IPS DF 19.7 (cell line): ENCODE measurements around the gene TBC1D2B.
"Not testable (repeated sequence)": the region's sequence is repeated elsewhere in the genome, so short reads cannot be mapped to it uniquely, and the experiment has no call there.

Source experiments
- DNase-seq: peaks from one replicate; pipeline ENCODE4 v3.0.0-alpha.2; 2013; ENCODE audit warnings: low read depth, low spot score

Gene TBC1D2B

DNA sequence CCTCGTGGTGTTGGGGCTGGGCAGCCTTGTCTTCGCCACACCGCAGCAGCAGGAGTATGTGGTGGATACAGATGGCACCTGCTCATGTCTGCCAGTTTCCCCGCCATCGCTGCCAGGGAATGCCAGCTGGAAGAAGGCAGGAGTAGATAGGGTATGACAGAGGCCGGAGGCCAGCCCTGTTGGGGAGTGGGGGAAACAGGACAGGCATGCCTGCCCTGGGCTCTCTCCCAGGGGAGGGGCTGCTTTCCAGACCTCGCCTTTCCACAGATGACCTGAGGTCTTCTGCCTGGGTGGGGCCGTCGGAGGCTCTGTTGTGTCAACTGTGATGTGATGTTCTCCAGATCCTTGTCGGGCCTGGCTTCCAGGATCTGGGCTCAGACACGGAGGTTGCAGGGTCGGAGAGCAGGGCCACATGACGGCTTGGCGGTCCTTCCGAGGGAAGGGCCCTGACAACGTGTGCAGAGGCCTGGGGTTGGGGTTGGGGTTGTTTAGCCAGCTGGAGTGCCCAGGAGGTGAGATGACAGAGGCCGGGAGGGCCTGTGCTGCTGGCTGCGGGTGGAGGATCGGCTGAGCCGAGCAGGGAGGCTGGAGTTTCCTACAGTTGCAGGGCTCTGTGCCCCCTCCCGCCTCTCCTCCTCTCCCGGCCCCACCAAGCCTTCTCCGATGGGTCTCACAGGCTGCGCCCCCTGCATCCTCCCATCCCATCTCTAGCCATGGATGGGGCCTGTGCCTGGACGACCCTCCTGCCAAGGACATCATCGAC lies 102.0 kb downstream of the TBC1D2B start:
- DNase-seq: no peak

DNA sequence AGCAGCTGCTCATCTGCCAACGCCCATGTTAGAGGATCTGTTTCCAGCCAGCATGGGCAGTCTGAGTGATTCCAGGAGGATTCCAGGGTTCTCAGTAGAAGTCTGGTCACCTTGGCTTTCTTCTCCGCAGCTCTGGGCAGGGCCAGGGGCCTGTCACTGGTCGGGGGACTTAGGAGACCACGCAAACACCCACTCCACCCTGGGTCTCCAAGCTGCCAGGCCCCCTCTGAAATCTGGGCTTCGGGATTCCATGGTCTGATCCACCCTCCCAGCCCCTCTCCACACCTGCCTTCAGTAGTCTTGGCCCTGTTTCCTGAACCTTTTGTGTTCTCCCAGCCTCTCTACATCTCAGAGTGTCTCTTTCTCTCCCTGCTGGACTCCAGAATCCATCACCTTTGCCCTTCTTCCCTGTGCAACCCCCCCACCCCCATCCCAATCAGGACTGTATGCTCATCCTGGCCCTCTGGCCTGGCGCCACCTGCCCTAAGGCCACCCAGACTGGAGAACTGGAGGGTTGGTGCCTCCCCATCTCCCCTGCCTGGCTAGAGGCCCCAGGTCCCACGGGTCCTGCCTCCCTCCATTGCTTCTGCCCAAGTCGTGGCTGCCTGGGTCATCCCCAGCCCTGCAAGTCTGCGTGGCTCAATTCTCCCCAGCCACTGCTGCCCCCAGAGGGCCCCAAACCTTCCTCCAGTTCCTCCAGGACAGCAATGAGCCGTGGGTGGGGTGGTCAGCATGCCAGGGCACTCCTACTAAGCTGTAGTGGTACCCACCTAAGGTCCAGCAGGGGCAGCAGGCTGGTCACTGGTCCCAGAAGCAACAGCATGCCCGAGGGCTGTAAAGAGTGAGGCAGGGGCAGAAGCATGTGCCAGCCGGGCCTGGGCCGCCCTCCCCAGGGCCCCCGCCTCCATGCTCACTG lies 102.8 kb downstream of the TBC1D2B start:
- no peak for DNase-seq

GRCh38 chr15:77974098-77974414 lies 103.5 kb downstream of the TBC1D2B start:
- no peak for DNase-seq

- DNase-seq: not testable (repeated sequence)
Observed at GRCh38 chr15:77973273-77974097, 104.0 kb downstream of the TBC1D2B start.

- DNase-seq: not testable (repeated sequence)
Observed at GRCh38 chr15:77972706-77973105, 104.8 kb downstream of the TBC1D2B start.

GRCh38 chr15:77971875-77972274 lies 105.6 kb downstream of the TBC1D2B start:
- not testable (repeated sequence) for DNase-seq

DNA sequence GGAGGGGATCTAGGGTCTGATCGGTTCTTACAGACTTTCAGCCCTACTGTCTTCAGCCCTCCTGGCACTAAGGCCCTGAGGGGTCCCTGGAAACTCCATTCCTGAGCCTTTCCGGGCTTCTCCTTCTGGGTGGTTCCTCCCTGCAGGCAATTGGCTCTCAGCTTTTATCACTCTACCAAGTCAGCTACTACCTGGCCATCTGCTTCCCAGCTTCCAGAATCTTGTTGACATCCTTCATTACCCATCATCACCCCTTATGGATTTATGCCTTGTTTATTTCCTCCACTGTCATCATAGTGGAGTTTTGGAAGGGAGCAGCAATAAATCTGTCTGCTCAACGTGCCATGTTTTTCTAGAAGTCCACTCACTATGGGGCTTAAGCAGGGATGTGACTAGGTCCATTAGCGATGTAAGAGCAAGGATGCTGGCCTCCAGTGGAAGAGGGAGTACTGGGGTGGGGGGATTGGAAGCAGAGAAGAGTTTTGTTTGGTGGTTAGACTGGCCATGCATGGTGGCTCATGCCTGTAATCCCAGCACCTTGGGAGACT lies 106.6 kb downstream of the TBC1D2B start:
- not testable (repeated sequence) for DNase-seq

DNA sequence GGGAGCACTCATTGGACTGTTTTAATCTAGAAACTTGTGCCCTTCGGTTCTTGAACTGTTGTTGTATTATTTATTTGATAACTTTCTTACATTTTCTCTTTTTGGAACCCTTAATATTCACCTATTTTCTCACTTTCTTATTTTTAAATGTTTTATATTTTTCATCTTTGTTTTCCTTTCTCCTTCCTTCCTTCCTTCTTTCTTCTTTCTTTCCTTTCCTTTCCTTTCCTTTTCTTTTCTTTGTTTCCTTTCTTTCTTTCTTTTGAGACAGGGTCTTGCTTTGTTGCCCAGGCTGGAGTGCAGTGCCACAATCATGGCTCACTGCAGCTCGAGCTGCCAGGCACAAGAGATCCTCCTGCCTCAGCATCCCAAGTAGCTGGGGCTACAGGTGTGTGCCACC lies 108.5 kb downstream of the TBC1D2B start:
- DNase-seq: no peak

DNA sequence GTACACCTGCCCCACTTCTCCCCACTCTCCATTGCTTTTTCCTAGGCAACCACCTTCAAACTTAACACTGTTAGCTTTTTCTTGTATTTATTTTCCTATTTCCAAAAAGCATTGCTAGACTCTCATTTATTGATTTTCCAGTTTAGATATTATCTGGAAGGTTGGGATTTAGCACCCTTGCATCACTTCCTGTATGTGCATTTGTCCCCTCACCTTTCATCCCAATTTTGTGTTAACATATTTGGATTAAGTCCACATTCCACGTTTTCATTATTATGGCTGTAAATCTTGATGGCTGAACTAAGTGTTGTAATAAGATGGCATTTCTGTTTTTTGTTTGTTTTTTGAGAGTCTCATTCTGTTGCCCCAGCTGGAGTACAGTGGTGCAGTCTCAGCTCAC lies 109.7 kb downstream of the TBC1D2B start:
- DNase-seq: no peak

GRCh38 chr15:77967235-77967615 lies 110.3 kb downstream of the TBC1D2B start:
- not testable (repeated sequence) for DNase-seq

GRCh38 chr15:77966540-77967234 lies 110.8 kb downstream of the TBC1D2B start:
- DNase-seq: no peak

GRCh38 chr15:77964193-77964592 lies 113.3 kb downstream of the TBC1D2B start:
- DNase-seq: no peak

- no peak for DNase-seq
Observed at GRCh38 chr15:77959432-77959879, 118.1 kb downstream of the TBC1D2B start.

DNA sequence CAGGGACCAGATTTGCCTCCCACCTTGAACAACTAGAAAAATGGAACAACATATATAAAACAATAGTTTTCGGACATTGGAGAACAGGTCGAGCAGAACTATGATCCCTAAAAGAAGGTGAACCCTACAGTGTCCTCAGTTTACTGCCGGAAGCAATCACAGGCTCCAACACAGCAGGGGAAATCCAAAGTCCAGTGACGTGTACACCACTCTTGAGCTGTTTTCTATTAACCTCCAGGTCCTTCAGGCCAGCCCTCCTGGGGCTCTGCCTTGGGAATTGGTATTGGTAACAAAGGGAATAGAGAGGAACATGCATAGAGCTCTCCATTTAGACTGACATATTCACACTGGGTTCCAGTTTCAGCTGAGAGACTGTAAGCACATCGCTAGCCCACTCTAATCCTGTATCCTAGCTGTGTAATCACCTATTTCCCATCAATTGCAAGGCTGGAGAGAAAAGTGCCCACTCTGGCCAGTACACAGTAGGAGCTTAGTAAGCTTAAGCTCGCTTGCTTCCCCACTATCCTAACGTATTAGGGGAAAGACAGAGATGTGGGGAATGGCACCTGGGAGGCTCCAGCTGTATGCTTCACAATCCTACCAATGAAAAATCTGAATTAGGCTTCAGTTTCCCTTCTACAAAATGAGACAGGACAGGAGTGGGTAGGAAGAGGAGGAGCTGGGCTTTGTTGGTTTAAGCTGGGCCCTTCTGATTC lies 118.6 kb downstream of the TBC1D2B start:
- DNase-seq: not testable (repeated sequence)

- DNase-seq: not testable (repeated sequence)
Observed at GRCh38 chr15:77958021-77958420, 119.5 kb downstream of the TBC1D2B start.

- DNase-seq: not testable (repeated sequence)
Observed at GRCh38 chr15:77953926-77954325, 123.6 kb downstream of the TBC1D2B start.

- DNase-seq: not testable (repeated sequence)
Observed at GRCh38 chr15:77952928-77953446, 124.5 kb downstream of the TBC1D2B start.

DNA sequence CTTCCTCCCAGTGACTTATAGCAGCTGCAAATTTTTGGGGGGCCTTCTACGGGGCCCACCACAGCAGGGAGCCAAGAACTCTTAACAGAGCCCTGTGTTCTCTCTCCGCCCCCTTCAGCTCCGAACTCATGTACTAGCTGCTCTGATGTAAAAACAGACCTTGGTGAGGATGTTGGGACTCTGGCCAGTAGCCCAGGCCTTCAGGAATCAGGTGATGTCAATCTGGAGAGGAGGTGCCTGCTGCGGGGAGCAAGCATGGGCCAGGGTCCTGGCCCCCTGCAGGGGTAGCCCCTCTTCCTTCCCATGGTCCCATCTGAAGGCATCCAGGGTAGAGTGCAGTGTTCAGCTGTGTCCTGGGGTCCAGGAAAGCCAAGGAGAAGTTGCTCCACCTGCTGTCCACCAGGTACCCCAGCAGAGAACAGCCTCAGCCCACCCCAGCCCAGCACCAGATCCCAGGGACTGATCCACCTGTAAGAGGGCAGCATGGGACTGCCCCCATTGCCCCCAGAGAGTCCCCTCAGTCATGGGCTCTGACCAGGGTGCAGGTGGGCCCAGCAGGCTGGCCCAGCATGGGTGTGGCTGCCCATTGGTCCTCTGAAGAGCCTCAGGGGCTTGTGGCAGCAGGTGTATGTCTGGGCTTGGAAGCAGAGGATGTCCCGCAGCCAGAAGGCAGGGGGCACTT lies 126.3 kb downstream of the TBC1D2B start:
- DNase-seq: not testable (repeated sequence)

GRCh38 chr15:77950470-77950869 lies 127.0 kb downstream of the TBC1D2B start:
- DNase-seq: not testable (repeated sequence)
